ENCODE measurements around the gene GRP. TPM values are rescaled to one million over a fixed set of nuclear protein-coding genes. Genes with fewer than 3 reads are reported as not detected.

The GRP gene
- total and polyA plus RNA-seq, 2 donors: not detected

DNA sequence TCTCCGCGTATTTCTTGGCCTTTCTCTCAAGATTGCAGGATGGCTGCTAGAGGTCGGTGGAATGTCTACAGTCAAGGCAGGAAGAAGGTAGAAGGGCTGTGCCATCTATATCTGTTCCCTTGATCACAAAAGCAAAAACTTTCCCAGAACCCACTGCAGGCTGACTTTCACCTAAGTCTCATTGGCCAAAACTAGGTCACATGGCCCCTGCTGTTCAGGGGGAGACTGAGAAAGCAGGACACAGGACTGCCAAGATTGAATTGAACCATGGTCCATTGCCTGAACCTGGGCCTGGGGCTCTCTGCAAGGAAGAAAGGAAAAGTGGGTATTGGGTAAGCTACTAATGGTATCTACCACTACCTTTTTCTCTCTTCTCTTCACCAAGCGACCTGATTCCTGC lies 9.7 kb upstream of the GRP start:
- H3K27ac ChIP-seq (ENCODE audit: low read depth): no peak overlapping the region
- 83% methylated on average over 4 of the region's 4 CpGs for WGBS
- no peak overlapping the region for H3K4me3 ChIP-seq (ENCODE audit: low read depth, low read length)
- DNase-seq (ENCODE audit: extremely low spot score): no peak
- no peaks in the 10 kb centered on the region for H3K4me1 ChIP-seq (ENCODE audit: insufficient read depth)
- no peaks in the 10 kb centered on the region for H3K36me3 ChIP-seq (ENCODE audit: insufficient read depth)

DNA sequence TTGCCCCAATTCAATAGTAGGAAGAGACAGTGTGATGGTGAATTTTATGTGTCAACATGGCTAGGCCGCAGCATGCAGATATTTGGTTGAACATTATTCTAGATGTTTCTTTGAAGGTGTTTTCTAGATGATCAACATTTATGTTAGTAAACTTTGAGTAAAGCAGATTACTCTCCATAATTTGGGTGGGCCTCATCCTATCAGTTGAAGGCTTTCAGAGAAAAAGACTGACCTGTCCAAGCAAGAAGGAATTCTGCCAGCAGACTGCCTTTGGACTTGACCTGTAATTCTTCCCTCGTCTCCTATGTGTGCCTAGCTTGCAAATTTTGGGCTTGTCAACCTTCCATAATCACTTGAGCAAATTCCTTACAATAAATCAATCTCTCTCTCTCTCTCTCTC lies 8.3 kb upstream of the GRP start:
- Histone ChIP-seq H3K4me3 (ENCODE audit: low read depth, low read length) (no peak overlapping the region), H3K27ac (ENCODE audit: low read depth) (no peak overlapping the region), H3K36me3 (ENCODE audit: insufficient read depth) (no peaks in the 10 kb centered on the region), H3K4me1 (ENCODE audit: insufficient read depth) (no peaks in the 10 kb centered on the region)
- 82% methylated on average over 2 of the region's 2 CpGs for WGBS
- no peak for DNase-seq (ENCODE audit: extremely low spot score)

- H3K4me3 ChIP-seq (ENCODE audit: low read depth, low read length): no peak overlapping the region
- no peak overlapping the region for H3K27ac ChIP-seq (ENCODE audit: low read depth)
- no peaks in the 10 kb centered on the region for H3K4me1 ChIP-seq (ENCODE audit: insufficient read depth)
- no peaks in the 10 kb centered on the region for H3K36me3 ChIP-seq (ENCODE audit: insufficient read depth)
- no peak for DNase-seq (ENCODE audit: extremely low spot score)
- 73% methylated on average over 6 of the region's 6 CpGs for WGBS
Observed at GRCh38 chr18:59218018-59218417, 1.9 kb upstream of the GRP start.

GRCh38 chr18:59220164-59220783 lies 316 bp downstream of the GRP start:
- H3K4me3 ChIP-seq (ENCODE audit: low read depth, low read length): no peak overlapping the region
- DNase-seq (ENCODE audit: extremely low spot score): no peak
- WGBS: 1% methylated on average over 46 of the region's 46 CpGs
- no peaks in the 10 kb centered on the region for H3K4me1 ChIP-seq (ENCODE audit: insufficient read depth)
- no peak overlapping the region for H3K27ac ChIP-seq (ENCODE audit: low read depth)
- no peaks in the 10 kb centered on the region for H3K36me3 ChIP-seq (ENCODE audit: insufficient read depth)

- Histone ChIP-seq H3K4me3 (ENCODE audit: low read depth, low read length) (no peak overlapping the region), H3K4me1 (ENCODE audit: insufficient read depth) (no peaks in the 10 kb centered on the region), H3K36me3 (ENCODE audit: insufficient read depth) (no peaks in the 10 kb centered on the region), H3K27ac (ENCODE audit: low read depth) (no peak overlapping the region)
- WGBS: 3% methylated on average over 47 of the region's 47 CpGs
- DNase-seq (ENCODE audit: extremely low spot score): no peak
Observed at GRCh38 chr18:59220784-59221765, 1.1 kb downstream of the GRP start.

- no peaks in the 10 kb centered on the region for H3K36me3 ChIP-seq (ENCODE audit: insufficient read depth)
- DNase-seq (ENCODE audit: extremely low spot score): no peak
- no peak overlapping the region for H3K27ac ChIP-seq (ENCODE audit: low read depth)
- 78% methylated on average over 2 of the region's 2 CpGs for WGBS
- no peaks in the 10 kb centered on the region for H3K4me1 ChIP-seq (ENCODE audit: insufficient read depth)
- H3K4me3 ChIP-seq (ENCODE audit: low read depth, low read length): no peak overlapping the region
Observed at GRCh38 chr18:59222341-59222740, 2.4 kb downstream of the GRP start.

DNA sequence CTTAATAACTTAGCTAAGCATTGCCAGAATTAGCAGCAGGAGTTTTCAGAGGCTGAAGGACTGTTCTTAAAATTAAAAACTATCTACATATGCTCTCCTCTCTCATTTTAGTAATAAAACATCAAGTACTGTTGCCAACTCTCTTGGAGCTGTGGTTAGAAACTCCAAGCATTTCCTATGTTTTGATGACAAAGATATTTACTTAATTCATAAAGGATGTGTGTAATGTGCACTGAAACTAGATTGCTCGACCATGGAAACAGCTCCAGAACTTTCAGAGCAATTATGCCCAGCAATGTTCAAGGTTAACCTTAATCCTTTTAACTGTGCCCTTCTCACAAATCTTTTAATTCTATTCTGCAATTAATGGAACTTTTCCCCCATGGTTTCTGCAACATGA lies 8.4 kb downstream of the GRP start:
- Histone ChIP-seq H3K4me3 (ENCODE audit: low read depth, low read length) (no peak overlapping the region), H3K4me1 (ENCODE audit: insufficient read depth) (no peaks in the 10 kb centered on the region), H3K27ac (ENCODE audit: low read depth) (no peak overlapping the region), H3K36me3 (ENCODE audit: insufficient read depth) (no peaks in the 10 kb centered on the region)
- no peak for DNase-seq (ENCODE audit: extremely low spot score)
- 31% methylated on average over 1 of the region's 1 CpG for WGBS

DNA sequence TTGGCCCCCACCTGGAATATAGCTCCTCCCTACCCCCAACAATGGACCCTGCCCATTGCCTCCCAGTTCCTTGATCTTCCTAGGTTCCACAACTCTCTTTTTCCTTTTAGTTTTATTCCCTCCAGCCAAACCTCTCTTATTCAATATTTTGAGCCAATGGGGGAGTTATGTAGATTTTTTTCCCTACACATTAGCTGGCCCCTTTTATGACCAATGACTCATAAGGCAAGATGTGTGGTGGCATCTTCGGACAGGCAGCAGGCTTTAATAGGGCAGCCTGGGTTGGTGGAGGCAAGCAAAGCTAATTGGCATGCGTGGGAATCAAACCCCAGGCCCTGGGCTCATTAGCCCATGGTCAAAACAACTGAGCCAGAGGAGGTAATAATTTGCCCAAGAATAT lies 9.2 kb downstream of the GRP start:
- H3K4me1 ChIP-seq (ENCODE audit: insufficient read depth): no peaks in the 10 kb centered on the region
- no peak for DNase-seq (ENCODE audit: extremely low spot score)
- H3K36me3 ChIP-seq (ENCODE audit: insufficient read depth): no peaks in the 10 kb centered on the region
- WGBS: 92% methylated on average over 2 of the region's 2 CpGs
- H3K27ac ChIP-seq (ENCODE audit: low read depth): no peak overlapping the region
- no peak overlapping the region for H3K4me3 ChIP-seq (ENCODE audit: low read depth, low read length)

GRCh38 chr18:59229701-59230443 lies 9.9 kb downstream of the GRP start:
- Histone ChIP-seq H3K4me1 (ENCODE audit: insufficient read depth) (no peaks in the 10 kb centered on the region), H3K4me3 (ENCODE audit: low read depth, low read length) (no peak overlapping the region), H3K36me3 (ENCODE audit: insufficient read depth) (no peaks in the 10 kb centered on the region), H3K27ac (ENCODE audit: low read depth) (no peak overlapping the region)
- WGBS: 65% methylated on average over 6 of the region's 6 CpGs
- DNase-seq (ENCODE audit: extremely low spot score): no peak

DNA sequence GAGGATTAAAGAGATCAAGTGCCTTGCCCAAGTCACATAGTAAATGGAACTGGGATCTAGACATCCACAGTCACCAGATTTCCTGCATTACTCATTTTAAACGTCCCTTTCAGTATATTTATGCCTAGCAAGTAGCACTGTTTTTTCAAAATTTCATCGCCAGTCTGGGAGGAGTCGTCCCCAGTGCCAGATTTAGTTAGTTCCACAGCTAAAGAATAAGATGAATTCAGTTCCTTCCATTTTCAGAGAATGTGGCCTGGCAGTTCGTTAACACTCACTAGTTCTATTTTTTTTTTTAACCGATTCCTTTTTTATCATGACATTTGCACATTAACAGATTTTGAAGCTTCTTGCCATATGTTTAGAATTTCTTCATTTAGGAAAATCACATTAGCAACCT lies 11.2 kb downstream of the GRP start:
- Histone ChIP-seq H3K4me3 (ENCODE audit: low read depth, low read length) (no peak overlapping the region), H3K4me1 (ENCODE audit: insufficient read depth) (no peaks in the 10 kb centered on the region), H3K36me3 (ENCODE audit: insufficient read depth) (no peaks in the 10 kb centered on the region), H3K27ac (ENCODE audit: low read depth) (no peak overlapping the region)
- 62% methylated on average over 5 of the region's 5 CpGs for WGBS
- no peak for DNase-seq (ENCODE audit: extremely low spot score)

GRCh38 chr18:59231877-59232276 lies 11.9 kb downstream of the GRP start:
- 65% methylated on average over 2 of the region's 2 CpGs for WGBS
- Histone ChIP-seq H3K4me1 (ENCODE audit: insufficient read depth) (no peaks in the 10 kb centered on the region), H3K4me3 (ENCODE audit: low read depth, low read length) (no peak overlapping the region), H3K27ac (ENCODE audit: low read depth) (no peak overlapping the region), H3K36me3 (ENCODE audit: insufficient read depth) (no peaks in the 10 kb centered on the region)
- no peak for DNase-seq (ENCODE audit: extremely low spot score)

GRCh38 chr18:59232309-59233016 lies 12.5 kb downstream of the GRP start:
- Histone ChIP-seq H3K27ac (ENCODE audit: low read depth) (no peak overlapping the region), H3K36me3 (ENCODE audit: insufficient read depth) (no peaks in the 10 kb centered on the region), H3K4me1 (ENCODE audit: insufficient read depth) (no peaks in the 10 kb centered on the region), H3K4me3 (ENCODE audit: low read depth, low read length) (no peak overlapping the region)
- 78% methylated on average over 5 of the region's 5 CpGs for WGBS
- DNase-seq (ENCODE audit: extremely low spot score): no peak

- no peak for DNase-seq (ENCODE audit: extremely low spot score)
- H3K4me1 ChIP-seq (ENCODE audit: insufficient read depth): no peaks in the 10 kb centered on the region
- no peaks in the 10 kb centered on the region for H3K36me3 ChIP-seq (ENCODE audit: insufficient read depth)
- H3K4me3 ChIP-seq (ENCODE audit: low read depth, low read length): no peak overlapping the region
- no peak overlapping the region for H3K27ac ChIP-seq (ENCODE audit: low read depth)
- 86% methylated on average over 6 of the region's 6 CpGs for WGBS
Observed at GRCh38 chr18:59233017-59233410, 13.1 kb downstream of the GRP start.

All from urinary bladder (tissue), 4 donors.